Stimulated activated CD4-positive, alpha-beta T cell treated with anti-CD3 and anti-CD28 coated beads, Interleukin-12 subunit alpha, Interleukin-12 subunit beta, amount 100 ng/mL, for 24 hours (primary cell): Measurements from ENCODE around the gene ZNF699.
"Not testable (repeated sequence)": the region's sequence is repeated elsewhere in the genome, so short reads cannot be mapped to it uniquely, and the experiment has no call there.

Experiments used
- DNase-seq, 2 experiments: peaks; one replicate each; pipeline ENCODE4 v3.0.0-alpha.2; 2020; ENCODE audit warnings: low read depth in 2 of 2

ZNF699 gene

DNA sequence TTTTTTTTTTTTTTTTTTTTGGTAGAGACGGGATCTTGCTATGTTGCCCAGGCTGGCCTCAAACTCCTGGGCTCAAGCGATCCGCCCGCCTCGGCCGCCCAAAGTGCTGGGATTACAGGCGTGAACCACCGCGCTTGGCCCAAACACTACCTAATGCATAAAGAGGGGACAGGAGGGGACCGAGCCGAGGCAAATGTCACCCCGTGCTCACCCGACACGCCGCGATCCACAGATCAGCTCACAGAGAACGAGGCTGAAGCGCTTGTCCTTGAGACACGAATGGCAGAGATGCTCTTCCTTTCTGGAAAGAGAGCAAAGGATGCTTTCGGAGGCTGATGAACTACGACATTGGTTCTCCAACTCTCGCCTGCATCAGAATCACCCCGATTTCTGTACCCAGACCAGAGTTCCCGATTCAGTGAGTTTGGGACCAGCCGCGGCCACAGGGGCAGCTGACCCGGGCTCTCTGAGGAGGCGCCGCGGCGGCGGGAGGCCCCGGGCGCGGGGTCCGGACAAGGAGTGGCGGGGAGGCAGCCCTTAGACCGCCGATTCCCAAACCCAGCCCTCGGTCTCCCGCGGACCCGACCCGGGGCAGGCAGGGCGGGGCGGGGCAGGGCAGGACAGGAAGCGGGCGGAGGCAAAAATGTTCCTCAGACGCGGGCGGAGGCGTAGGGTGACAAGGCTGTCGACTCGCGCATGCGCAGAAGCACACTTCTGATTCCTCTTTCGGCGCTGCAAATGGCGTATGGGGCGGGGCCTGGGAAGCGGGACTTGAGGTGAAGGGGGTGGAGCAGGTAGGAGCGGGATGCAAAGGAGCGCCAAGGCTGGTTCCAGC, at the start of gene ZNF699:
TSS of gene ZNF699 (minus strand) at position 700 of the 835 bp plus-strand sequence. CDS start 4,719 bp downstream, outside the sequence.
- DNase-seq, result peak; percentile 97

DNA sequence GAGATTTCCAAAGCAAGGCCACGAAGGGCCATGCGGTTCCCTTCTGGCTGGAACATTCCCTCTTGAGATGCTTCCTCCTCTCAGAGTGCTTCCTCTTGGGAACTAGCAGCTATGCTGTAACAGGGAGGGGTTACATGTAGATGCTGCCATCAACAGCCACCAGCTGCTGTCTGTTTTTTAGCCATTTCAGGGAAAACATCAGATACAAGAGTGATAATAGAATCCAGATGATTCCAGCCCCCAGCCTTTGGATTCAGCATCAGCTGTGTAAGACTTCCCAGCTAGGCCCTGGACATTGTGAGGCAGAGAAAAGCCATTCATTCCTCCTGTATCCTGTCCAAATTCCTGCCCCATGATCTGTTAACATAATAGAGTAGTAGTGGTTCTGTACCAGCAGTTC, 45.0 kb upstream of the ZNF699 start:
- no peak for DNase-seq

DNA sequence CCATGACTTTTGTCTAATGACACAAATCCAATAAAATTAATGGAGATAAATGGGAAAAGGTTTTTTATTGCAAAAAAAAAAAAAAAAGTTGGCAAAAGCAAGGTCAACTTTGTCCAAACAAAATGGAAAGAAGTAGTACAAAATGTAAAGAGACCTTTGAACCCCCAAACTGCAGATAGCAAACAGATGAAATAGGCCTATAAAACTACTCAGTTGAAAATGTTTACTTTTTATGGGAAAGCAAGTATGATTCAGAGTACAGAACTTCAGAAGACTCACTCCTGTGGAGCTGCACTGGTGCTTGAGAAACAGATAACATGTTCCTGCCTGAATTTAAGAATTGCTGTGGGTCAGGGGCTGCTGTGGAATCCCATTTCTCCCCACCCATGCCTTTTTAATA, 43.4 kb upstream of the ZNF699 start:
- no peak for DNase-seq

DNA sequence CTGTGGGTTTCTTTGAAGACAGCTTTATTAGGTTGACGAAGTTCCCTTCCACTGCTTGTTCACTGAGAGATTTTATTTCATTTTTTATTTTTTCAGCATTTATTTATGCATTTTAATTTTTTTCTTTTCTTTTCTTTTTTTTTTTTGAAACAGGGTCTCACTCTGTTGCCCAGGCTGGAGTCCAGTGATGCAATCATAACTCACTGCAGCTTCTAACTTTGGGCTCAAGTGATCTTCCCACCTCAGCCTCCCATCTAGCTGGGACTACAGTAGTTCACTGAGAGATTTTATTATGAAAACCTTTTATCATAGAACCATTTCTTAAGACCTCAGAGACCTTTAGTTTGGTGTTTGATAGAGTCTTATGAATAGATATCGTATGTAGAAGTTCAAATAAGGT, 42.9 kb upstream of the ZNF699 start:
- no peak for DNase-seq

DNA sequence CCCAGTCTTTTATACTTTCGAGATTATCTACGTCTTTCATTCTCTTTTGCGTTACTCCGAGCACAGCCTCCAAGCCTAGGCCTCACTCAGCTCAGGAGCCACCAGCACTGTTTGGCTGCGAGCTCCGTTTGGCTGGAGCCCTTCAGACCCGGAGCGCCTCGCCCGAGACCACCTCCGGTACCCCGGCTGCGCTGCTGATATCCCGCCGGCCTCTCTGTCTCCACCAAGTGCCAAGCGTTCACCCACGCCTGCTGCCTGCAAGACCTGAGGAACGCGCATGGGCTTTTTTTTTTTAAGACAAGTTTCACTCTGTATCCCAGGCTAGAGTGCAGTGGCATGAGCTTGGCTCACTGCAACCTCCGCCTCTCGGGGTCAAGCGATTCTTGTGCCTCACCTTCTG, 39.0 kb upstream of the ZNF699 start:
- no peak for DNase-seq

DNA sequence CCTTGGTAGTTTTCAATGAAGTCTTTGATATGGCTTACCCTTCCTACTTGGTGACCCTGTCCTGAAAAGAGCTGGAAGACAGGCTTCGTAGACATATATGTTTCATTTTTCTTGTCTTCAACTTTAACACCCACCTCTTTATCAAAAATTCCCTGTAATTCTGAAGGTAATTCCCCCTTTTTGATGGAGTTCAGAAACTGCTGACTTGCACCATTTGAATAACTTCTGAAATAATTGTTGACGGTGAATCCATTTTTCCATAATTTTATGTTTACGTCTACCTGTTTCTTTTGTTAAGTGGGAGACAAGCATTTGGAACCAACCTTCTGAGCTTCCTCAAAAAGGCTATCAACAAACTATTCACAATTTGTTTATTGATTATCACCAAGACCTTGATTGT, 38.6 kb upstream of the ZNF699 start:
- DNase-seq, result no peak

DNA sequence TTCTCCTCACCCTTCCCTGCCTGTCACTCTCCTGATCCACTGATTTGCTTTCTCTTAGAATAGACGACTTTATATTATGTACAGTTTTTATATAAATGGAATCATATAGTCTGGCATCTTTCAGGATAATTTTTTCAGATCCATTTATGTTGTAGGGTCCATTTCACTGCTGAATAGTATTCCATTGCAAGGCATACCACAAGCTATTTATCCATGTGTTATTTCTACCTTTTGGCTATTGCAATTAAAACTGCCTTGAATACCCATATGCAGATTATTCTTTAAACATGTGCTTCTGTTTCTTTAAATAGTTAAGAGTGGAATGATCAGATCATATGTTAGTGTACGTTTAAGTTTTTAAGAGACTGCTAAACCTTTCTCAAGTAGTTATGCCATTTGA, 35.4 kb upstream of the ZNF699 start:
- DNase-seq, result no peak

DNA sequence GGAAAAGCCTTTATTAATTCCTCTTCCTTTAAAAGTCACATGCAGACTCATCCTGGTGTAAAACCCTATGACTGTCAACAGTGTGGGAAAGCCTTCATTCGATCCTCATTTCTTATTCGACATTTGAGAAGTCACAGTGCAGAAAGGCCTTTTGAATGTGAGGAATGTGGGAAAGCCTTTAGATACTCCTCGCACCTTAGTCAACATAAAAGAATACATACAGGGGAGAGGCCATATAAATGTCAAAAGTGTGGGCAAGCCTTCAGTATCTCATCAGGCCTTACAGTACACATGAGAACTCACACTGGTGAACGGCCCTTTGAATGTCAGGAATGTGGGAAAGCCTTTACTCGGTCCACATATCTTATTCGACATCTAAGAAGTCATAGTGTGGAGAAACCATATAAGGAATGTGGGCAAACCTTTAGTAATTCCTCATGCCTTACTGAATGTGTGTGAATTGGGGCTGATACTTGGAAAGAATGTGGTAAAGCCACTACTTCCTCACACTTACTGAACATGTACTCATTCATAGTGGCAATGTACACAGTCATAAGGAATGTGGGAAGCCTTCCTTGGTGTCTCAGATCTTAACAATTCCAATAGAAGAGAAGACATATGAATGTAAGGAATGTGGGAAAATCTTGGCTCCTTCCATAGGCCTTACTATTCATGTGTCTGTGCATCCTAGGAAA, 33.1 kb upstream of the ZNF699 start:
- DNase-seq, result no peak

DNA sequence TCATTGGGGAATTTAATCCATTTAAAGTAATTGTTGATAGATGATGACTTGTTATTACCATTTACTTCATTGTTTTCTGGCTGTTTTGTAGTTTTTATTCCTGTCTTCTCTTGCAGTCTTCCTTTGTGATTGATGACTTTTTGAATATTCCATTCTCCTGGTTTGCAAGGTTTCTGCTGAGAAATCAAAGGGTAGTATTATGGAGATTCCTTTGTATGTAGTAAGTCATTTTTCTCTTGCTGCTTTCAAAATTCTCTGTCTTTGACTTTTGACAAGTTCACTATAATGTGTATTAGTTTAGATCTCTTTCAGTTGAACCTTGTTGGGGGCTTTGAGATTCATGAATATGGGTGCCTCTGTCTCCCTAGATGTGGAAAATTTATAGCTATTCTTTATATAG, 20.4 kb upstream of the ZNF699 start:
- DNase-seq, result no peak

DNA sequence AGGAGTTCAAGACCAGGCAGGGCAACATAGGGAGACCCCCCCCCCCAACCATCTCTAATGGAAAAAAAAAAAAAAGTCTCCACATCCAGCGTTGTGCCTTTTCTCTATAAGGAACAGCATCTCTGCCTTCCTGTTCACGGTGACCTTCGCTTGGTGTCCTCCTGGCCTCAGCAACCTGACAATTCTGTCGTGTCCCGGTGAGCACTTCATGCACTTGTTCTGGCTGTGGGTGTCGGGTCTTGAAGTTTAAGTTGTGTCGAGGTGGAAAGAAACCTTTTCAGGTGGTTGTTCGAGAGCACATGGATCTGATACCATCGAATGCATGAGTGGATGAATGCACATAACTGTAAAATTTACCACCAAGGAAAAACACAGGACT, 14.9 kb upstream of the ZNF699 start:
- DNase-seq, result no peak

DNA sequence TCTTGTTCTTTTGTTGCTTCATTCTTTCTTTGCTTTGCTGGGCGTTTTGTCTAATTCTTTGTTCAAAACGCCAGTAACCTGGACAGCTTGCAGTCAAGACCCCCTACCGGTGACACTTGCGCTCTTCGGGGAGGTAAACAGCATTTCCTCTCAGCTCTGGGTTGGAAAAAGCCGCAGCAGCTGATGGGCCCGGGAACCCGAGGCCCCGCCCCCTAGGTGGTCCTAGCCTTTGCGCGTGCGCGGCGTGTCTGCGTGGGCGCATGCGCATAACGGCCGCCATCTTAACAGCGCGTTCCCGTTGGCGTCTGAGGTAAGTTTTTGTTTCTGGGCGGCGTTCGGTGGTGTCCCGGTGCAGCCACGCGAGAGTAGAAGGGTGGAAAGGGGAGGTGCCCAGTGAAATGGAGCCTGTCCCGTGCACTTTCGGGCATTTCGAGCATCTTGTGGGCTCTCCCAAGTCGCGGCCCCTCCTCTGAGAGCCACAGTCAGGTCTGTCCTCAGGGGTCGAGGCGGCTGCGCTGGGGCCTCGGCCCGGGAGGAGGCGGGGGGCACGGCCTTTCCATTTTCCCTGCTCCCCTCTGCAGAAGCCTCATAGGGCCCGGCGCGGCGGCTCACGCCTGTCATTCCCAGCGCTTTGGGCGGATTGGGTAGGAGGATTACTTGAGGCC, 14.4 kb upstream of the ZNF699 start, which contains the start of gene ZNF559:
TSS of gene ZNF559 (plus strand) at position 261 of the 665 bp plus-strand sequence. CDS start 14,371 bp downstream, outside the sequence.
- DNase-seq, result peak; percentile 92 to 94

DNA sequence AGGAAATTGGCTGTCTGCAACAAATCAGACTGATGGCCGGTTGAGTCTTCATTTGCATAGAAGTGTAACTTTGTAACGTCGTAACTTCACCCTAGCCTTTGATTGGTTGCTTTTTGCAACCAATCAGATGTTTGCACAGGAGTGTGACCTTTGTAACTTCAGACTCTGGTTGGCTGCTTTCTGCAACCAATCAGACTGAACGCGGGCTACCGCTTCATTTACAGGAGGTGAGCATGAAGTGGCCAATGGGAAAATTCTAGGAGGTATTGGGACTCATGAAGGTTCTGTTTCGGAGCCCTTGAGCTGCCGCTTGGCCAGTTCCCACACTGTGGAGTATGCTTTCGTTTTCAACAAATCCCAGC, 13.9 kb upstream of the ZNF699 start:
- DNase-seq, result peak in 1 of 2 experiments; percentile 11

DNA sequence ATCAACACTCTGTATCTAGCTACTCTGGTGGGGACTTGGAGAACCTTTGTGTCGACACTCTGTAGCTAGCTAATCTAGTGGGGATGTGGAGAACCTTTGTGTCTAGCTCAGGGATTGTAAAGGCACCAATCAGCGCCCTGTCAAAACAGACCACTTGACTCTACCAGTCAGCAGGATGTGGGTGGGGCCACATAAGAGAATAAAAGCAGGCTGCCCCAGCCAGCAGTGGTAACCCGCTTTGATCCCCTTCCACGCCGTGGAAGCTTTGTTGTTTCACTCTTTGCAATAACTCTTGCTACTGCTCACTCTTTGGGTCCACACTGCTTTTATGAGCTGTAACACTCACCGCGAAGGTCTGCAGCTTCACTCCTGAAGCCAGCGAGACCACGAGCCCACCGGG, 12.6 kb upstream of the ZNF699 start:
- not testable (repeated sequence) for DNase-seq

DNA sequence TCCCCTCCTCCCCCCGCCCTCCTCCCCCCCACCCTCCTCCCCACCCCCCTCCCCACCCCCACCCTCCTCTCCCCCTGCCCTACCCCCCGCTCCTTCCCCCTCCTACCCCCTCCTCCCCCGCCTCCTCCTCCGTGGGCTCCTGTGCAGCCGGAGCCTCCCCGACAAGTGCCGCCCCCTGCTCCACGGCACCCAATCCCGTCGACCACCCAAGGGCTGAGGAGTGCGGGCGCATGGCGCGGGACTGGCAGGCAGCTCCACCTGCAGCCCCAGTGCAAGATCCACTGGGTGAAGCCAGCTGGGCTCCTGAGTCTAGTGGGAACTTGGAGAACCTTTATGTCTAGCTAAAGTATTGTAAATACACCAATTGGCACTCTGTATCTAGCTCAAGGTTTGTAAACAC, 12.1 kb upstream of the ZNF699 start:
- not testable (repeated sequence) for DNase-seq

DNA sequence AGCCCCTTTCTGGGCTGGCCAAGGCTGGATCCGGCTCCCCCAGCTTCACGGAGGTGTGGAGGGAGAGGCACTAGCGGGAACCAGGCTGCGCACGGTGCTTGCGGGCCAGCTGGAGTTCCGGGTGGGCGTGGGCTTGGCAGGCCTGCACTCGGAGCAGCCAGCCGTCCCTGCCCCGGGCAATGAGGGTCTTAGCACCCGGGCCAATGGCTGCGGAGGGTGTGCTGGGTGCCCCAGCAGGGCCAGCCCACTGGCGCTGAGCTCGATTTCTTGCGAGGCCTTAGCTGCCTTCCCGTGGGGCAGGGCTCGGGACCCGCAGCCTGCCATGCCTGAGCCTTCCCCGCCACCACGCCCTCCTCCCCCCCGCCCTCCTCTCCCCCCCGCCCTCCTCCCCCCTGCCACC, 11.7 kb upstream of the ZNF699 start:
- DNase-seq, result no peak

DNA sequence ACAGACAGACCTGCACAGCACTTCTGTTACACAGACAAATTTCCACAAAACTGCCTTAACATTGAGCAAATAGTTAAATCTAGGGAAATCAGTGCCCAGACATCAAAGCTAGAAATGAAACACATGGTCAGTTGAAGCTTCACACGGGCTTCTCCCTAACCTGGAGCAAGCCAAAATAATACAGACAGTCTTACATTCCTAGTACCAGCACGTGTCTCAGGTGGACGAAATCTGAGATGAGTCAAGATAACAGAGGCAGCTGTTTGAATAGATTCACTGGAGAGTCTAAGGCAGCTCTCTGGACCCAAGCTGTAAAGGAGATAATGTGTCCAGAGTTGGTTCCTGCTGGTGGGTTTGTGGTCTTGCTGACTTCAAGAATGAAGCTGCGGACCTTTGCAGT, 4.1 kb upstream of the ZNF699 start:
- no peak for DNase-seq

DNA sequence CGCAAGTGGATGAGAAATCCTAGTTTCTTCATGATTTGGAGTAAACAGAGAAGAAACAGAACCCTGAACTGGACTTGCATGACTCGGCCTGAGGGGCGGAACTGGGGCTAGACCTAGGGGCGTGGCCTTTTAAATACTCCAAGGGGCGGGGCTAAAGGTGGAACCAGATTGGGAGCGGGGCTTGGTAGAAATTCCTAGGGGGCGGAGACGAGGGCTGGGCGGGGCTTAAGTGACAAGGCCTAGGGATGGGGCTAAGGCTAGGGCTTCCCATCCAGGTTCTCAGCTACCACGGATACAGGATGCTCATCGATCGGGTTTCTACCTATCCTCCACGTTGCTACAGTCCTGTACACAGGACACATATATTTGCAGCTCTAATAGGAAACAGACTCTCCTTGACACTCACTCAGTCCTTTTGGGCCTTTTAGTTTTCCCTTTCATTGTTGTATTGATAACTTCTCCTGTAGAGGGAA, 372 bp upstream of the ZNF699 start:
- DNase-seq, result peak in 1 of 2 experiments; percentile 83

DNA sequence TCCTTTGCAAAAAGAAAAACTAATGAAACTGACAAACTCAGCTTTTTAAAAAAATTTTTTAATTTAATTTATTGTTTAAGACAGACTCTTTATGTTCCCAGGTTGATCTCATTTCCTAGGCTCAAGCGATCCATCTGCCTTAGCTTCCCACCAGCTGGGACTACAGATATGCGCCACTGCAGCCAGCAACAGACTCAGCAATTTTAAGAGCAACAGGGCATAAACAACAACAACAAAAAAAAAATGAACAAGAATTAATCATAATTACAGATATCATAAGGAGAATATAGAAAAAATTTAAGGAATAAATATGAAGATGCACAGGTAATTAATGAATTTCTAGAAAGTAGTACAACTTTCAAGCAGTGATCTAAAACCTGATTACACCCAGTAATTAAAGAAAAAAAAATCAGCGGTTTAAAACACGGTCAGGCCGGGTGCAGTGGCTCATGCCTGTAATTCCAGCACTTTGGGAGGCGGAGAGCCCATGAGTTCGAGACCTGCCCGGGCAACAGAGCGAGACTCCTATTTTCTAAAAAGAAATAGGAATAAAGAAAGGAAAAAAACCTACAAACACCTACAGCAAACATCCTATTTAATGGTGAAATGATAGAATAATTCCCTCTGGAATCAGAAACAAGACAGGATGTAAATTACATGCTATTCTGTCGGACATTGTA, 1.4 kb downstream of the ZNF699 start:
- no peak for DNase-seq

DNA sequence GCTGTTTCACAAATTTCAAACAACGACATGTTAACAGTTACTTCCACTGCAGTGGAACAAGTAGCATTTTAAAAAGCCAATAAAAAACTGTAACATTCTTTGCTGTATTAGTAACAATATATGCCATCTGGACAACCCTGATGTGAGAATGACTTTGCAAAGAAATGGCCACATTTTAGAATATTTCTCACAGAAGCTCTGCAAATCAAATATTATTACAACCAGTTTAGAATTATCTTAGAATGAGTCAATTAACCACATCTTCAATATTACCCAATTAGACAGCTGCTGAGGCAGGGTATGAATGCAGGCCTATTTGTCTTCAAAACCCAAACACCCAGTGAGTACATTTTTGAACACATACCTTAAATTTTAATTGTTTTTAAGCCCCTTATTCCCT, 3.2 kb downstream of the ZNF699 start:
- no peak for DNase-seq

DNA sequence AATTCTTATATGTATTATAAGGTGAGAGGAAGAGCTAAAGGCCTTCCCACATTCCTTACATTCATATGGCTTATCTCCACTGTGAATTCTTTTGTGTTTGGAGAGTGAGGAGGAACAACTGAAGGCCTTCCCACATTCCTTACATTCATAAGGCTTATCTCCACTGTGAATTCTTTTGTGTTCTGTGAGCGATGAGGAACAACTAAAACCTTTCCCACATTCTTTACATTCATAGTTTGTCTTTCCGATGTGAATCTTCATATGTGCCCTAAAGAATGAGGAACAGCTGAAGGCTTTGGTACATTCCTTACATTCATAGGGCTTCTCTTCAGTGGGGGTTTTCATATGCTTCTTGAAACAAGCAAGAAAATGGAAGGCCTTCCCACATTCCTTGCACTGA, 13.3 kb downstream of the ZNF699 start:
- DNase-seq, result no peak

DNA sequence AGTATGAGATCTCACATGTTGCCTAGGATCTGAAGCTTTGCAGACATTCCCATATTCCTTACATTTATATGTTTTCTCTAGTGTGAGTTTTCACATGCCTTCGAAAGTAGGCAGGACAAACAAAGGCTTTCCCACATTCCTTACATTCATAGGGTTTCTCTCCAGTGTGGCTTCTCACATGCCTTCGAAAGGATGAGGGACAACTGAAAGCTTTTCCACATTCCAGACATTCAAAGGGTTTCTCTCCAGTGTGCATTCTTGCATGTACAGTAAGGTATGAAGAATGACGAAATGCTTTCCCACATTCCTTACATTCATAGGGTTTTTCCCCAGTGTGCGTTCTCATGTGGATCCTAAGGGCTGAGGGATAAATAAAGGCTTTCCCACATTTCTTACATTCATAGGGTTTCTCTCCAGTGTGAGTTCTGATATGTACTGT, 14.2 kb downstream of the ZNF699 start:
- DNase-seq, result no peak
